Neural progenitor cell (in vitro differentiated cells): Measurements from ENCODE around the gene FAM135A. TPM values are rescaled to one million over a fixed set of nuclear protein-coding genes. Genes with fewer than 3 reads are reported as not detected.

Experiments
- DNase-seq: peaks from one replicate; pipeline ENCODE4 v3.0.0-alpha.2; 2016; ENCODE audit warnings: low spot score
- H2AFZ ChIP-seq: fragments of 200-600 bp; sonication (generic); replicated peaks from 2 replicates; pipeline ENCODE4 v1.6.1; 2016; ENCODE audit warnings: antibody characterized with exemption
- H3F3A ChIP-seq: fragments of 200-600 bp; sonication (generic); 2 replicates; pipeline ENCODE4 v1.6.1; 2016; ENCODE audit warnings: antibody characterized with exemption, low read depth
- H3K27ac ChIP-seq: fragments of 200-600 bp; sonication (generic); 2 replicates; pipeline ENCODE4 v1.5.1; 2016; ENCODE audit warnings: mild to moderate bottlenecking
- H3K27me3 ChIP-seq: fragments of 200-600 bp; sonication (generic); 2 replicates; pipeline ENCODE4 v1.6.1; 2016; ENCODE audit warnings: mild to moderate bottlenecking, moderate library complexity
- H3K36me3 ChIP-seq: fragments of 200-600 bp; sonication (generic); 2 replicates; pipeline ENCODE4 v1.5.1; 2016
- H3K4me1 ChIP-seq: fragments of 200-600 bp; sonication (generic); 2 replicates; pipeline ENCODE4 v1.6.1; 2016; ENCODE audit warnings: mixed run types
- H3K4me2 ChIP-seq: fragments of 200-600 bp; sonication (generic); 2 replicates; pipeline ENCODE4 v1.6.1; 2016
- H3K4me3 ChIP-seq: fragments of 200-600 bp; sonication (generic); 2 replicates; pipeline ENCODE4 v1.5.1; 2016
- H3K79me2 ChIP-seq: fragments of 200-600 bp; sonication (generic); 2 replicates; pipeline ENCODE4 v1.6.1; 2016; ENCODE audit warnings: low read depth
- H3K9ac ChIP-seq: fragments of 200-600 bp; sonication (generic); 2 replicates; pipeline ENCODE4 v1.6.1; 2016
- H3K9me3 ChIP-seq: fragments of 200-600 bp; sonication (generic); 2 replicates; pipeline ENCODE4 v1.5.1; 2016; ENCODE audit warnings: low read depth
- H4K20me1 ChIP-seq: fragments of 200-600 bp; sonication (generic); 2 replicates; pipeline ENCODE4 v1.6.1; 2016; ENCODE audit warnings: low read depth
- H3K27ac Mint-ChIP-seq: 3 replicates; pipeline ENCODE4 v1.8.0; 2021; ENCODE audit warnings: mixed read lengths
- H3K27me3 Mint-ChIP-seq: 2 replicates; pipeline ENCODE4 v1.8.0; 2022; ENCODE audit warnings: low read depth, mild to moderate bottlenecking, inconsistent platforms, moderate library complexity, mixed read lengths; ENCODE audit not compliant: insufficient read depth
- H3K36me3 Mint-ChIP-seq: 3 replicates; pipeline ENCODE4 v1.8.0; 2021; ENCODE audit warnings: mixed read lengths
- H3K4me1 Mint-ChIP-seq: 3 replicates; pipeline ENCODE4 v1.8.0; 2021; ENCODE audit warnings: mixed read lengths
- H3K4me3 Mint-ChIP-seq: 3 replicates; pipeline ENCODE4 v1.8.0; 2021; ENCODE audit warnings: mild to moderate bottlenecking, moderate library complexity, mixed read lengths
- H3K9me3 Mint-ChIP-seq: 3 replicates; pipeline ENCODE4 v1.8.0; 2020; ENCODE audit warnings: mixed read lengths
- EZH2 ChIP-seq: fragments of 200-600 bp; sonication (generic); IDR thresholded peaks from 2 replicates; pipeline ENCODE4 v1.6.1; 2017; ENCODE audit warnings: antibody characterized with exemption, mild to moderate bottlenecking, moderate library complexity
- EZH2phosphoT487 ChIP-seq: fragments of 200-600 bp; sonication (generic); IDR thresholded peaks from 2 replicates; pipeline ENCODE4 v1.6.1; 2017; ENCODE audit warnings: antibody characterized with exemption
- total RNA-seq: library from RNA; depleted of rRNA; stranded (reverse); fragments of >200 nt; gene quantifications from 2 replicates; pipeline ENCODE4 v1.2.3, GENCODE V29; 2015; ENCODE audit warnings: low replicate concordance
- TF ChIP-seq, protein P1 (sequence below): fragments of 200-600 bp; sonication (generic); IDR thresholded peaks from 2 replicates; pipeline ENCODE4 v1.5.1; 2017; ENCODE audit warnings: antibody characterized with exemption, mild to moderate bottlenecking

FAM135A gene
- total RNA-seq, 1 donor from 2014 or later, result 85.3 TPM

DNA sequence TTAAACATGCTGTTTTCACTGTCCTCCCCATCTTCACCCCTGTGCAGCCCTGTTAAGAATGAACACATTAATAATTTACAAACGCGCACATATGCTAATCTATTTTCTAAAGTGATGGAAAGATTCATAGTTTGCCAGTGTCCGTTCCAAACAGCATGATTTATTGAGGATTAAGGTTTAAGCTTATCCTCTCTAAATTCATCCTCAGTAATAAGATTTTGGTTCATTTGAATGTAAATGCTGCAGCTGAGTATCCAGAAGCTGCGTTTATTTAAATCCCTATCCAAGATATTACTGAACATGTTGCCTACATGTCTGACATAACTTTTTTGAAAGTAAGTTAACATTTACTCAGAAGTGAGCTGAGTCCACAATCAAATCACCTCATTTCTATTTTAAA, 42.8 kb upstream of the FAM135A start:
- Histone ChIP-seq H3K36me3 (no peaks in the 10 kb centered on the region), H3K27ac (no peak overlapping the region), H4K20me1 (no peaks in the 10 kb centered on the region), H3K79me2 (no peaks in the 10 kb centered on the region), H3K9me3 (no peaks in the 10 kb centered on the region), H2AFZ (no peak overlapping the region), H3K4me2 (no peak overlapping the region), H3F3A (no peaks in the 10 kb centered on the region), H3K4me3 (no peak overlapping the region), H3K9ac (no peak overlapping the region), H3K27me3 (no peaks in the 10 kb centered on the region), H3K4me1 (no peaks in the 10 kb centered on the region)
- TF ChIP-seq, protein P1, sequence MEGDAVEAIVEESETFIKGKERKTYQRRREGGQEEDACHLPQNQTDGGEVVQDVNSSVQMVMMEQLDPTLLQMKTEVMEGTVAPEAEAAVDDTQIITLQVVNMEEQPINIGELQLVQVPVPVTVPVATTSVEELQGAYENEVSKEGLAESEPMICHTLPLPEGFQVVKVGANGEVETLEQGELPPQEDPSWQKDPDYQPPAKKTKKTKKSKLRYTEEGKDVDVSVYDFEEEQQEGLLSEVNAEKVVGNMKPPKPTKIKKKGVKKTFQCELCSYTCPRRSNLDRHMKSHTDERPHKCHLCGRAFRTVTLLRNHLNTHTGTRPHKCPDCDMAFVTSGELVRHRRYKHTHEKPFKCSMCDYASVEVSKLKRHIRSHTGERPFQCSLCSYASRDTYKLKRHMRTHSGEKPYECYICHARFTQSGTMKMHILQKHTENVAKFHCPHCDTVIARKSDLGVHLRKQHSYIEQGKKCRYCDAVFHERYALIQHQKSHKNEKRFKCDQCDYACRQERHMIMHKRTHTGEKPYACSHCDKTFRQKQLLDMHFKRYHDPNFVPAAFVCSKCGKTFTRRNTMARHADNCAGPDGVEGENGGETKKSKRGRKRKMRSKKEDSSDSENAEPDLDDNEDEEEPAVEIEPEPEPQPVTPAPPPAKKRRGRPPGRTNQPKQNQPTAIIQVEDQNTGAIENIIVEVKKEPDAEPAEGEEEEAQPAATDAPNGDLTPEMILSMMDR, result no peak
- no peak for TF ChIP-seq EZH2phosphoT487
- TF ChIP-seq EZH2, result no peak
- Mint-ChIP-seq H3K27ac (no peak overlapping the region), H3K27me3 (no peaks in the 10 kb centered on the region), H3K4me1 (no peaks in the 10 kb centered on the region), H3K9me3 (no peaks in the 10 kb centered on the region), H3K4me3 (no peak overlapping the region), H3K36me3 (no peaks in the 10 kb centered on the region)
- DNase-seq, result no peak

- Mint-ChIP-seq H3K4me1 (no peaks in the 10 kb centered on the region), H3K36me3 (no peaks in the 10 kb centered on the region), H3K27me3 (no peaks in the 10 kb centered on the region), H3K9me3 (no peaks in the 10 kb centered on the region), H3K27ac (no peak overlapping the region), H3K4me3 (no peak overlapping the region)
- Histone ChIP-seq H3K4me1 (no peaks in the 10 kb centered on the region), H3K36me3 (no peaks in the 10 kb centered on the region), H3K4me2 (no peak overlapping the region), H2AFZ (no peak overlapping the region), H3K27ac (no peak overlapping the region), H3K9ac (no peak overlapping the region), H3K4me3 (no peak overlapping the region), H3F3A (no peaks in the 10 kb centered on the region), H3K79me2 (no peaks in the 10 kb centered on the region), H3K27me3 (no peaks in the 10 kb centered on the region), H3K9me3 (no peaks in the 10 kb centered on the region), H4K20me1 (no peaks in the 10 kb centered on the region)
- TF ChIP-seq, protein P1, result peak; percentile 78
- no peak for TF ChIP-seq EZH2
- DNase-seq, result peak; percentile 28
These were observed 41.7 kb upstream of the FAM135A start for GRCh38 chr6:70371454-70372105.

- Mint-ChIP-seq H3K36me3 (no peaks in the 10 kb centered on the region), H3K27me3 (no peaks in the 10 kb centered on the region), H3K9me3 (no peaks in the 10 kb centered on the region), H3K4me3 (no peak overlapping the region), H3K4me1 (no peaks in the 10 kb centered on the region), H3K27ac (no peak overlapping the region)
- Histone ChIP-seq H3K4me3 (no peak overlapping the region), H3K4me1 (no peaks in the 10 kb centered on the region), H3K4me2 (no peak overlapping the region), H2AFZ (peak overlapping the region; percentile 46), H3K27ac (no peak overlapping the region), H3K27me3 (no peaks in the 10 kb centered on the region), H3K79me2 (no peaks in the 10 kb centered on the region), H3K9me3 (no peaks in the 10 kb centered on the region), H3K36me3 (no peaks in the 10 kb centered on the region), H3K9ac (no peak overlapping the region), H3F3A (no peaks in the 10 kb centered on the region), H4K20me1 (no peaks in the 10 kb centered on the region)
- TF ChIP-seq EZH2phosphoT487 (no peak), EZH2 (no peak)
- TF ChIP-seq, protein P1, result no peak
- no peak for DNase-seq
These were observed 38.1 kb upstream of the FAM135A start for GRCh38 chr6:70375166-70375565.
